Measurements from ENCODE around the gene BCAT1.
A peak's percentile ranks its signal among the peaks of the same experiment; 100 is the strongest.
"Not testable (repeated sequence)": the region's sequence is repeated elsewhere in the genome, so short reads cannot be mapped to it uniquely, and the experiment has no call there.

BCAT1 gene

DNA sequence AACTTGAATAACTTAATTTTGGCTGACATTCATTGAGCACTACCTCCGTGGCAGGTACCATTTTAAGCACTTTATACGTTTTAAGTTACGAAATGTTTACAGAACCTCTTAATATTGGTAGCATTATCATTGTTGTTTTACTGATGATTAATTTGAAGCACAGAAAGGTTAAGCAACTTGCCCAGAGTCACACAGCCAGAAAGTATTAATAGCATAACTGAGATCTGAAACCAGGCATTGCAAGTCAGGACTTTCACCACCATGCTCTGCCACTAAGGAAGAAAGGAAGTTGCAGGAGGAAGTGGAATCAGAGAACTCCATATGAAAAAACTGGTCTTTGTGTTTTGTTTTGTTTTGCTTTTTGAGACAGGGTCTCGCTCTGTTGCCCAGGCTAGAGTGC, 28.2 kb upstream of the BCAT1 start:
- Histone ChIP-seq H3K9me3 (no peaks in the 10 kb centered on the region), H3K27me3 (ENCODE audit: low read depth) (no peaks in the 10 kb centered on the region), H3K4me1 (no peaks in the 10 kb centered on the region), H3K36me3 (replicated peaks) (no peaks in the 10 kb centered on the region), H3K4me3 (no peak overlapping the region)
- no peak for DNase-seq (ENCODE audit: low spot score in 2 of 2)
- in situ Hi-C loops (cut with MboI; ENCODE audit: low sequenced_read_pairs), result no loop called here

DNA sequence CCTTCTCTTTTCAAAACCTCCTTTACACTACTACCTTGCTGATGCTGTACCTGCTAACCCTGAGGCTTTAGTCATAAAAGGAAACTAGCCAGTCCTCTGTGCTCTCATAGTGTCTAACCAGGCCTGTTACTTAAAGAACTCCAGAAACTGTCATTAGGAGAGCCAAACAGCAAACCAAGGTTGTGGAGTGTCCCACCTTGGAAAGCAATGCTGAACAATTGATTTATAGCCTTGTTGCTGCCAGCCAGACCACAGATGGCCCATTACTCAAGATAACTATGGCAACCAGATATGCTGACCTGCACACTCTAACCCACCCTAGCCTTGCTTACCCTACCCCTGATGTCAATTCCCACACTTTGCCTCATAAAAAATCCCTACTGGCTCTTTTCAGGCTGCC, 26.5 kb upstream of the BCAT1 start:
- no peak for DNase-seq (ENCODE audit: low spot score in 2 of 2)
- no peaks in the 10 kb centered on the region for H3K9me3 ChIP-seq
- H3K27me3 ChIP-seq (ENCODE audit: low read depth), result no peaks in the 10 kb centered on the region
- H3K4me3 ChIP-seq, result no peak overlapping the region
- no peaks in the 10 kb centered on the region for H3K36me3 ChIP-seq (replicated peaks)
- H3K4me1 ChIP-seq, result no peaks in the 10 kb centered on the region
- in situ Hi-C loops (cut with MboI; ENCODE audit: low sequenced_read_pairs), result no loop called here

DNA sequence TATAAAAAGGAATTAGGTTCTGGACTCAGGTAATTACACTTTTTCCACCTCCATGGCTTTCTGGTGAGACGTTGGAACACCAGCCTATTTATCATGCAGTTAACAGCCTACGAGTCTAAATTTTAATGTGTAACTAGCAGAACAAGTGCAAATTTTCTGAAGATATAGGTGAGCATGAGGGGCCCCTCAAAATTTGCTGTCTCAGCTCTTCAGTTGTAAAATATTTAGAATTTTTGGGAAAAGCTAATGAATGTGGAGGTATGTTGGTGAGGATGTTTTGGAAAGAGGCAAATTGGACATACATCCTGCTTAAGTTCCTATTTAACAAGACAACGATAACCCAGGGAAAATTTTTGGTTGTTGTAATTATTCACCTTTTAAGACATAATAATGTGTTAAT, 25.3 kb upstream of the BCAT1 start:
- H3K9me3 ChIP-seq, result no peaks in the 10 kb centered on the region
- no peak overlapping the region for H3K4me3 ChIP-seq
- no peaks in the 10 kb centered on the region for H3K27me3 ChIP-seq (ENCODE audit: low read depth)
- in situ Hi-C loops (cut with MboI; ENCODE audit: low sequenced_read_pairs), result no loop called here
- no peaks in the 10 kb centered on the region for H3K36me3 ChIP-seq (replicated peaks)
- no peaks in the 10 kb centered on the region for H3K4me1 ChIP-seq
- DNase-seq (ENCODE audit: low spot score in 2 of 2), result no peak

DNA sequence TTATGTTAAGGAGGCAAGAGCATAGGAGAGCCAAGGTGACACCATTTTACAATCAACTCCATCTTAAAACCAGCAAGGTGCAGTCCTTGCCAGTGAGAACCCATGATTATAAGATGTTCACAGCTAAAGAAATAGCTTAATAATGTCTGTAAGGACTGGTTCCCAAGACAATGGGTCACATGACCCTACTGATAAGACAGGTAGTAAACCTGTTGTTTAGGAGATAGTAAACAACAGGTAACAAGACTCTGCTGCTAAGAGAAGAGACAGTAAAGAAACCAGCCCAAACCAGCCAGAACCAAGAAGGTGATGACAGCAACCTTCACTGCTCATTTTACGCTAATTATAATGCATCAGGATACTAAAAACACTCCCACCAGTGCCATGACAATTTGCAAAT, 23.2 kb upstream of the BCAT1 start:
- Histone ChIP-seq H3K36me3 (replicated peaks) (no peaks in the 10 kb centered on the region), H3K9me3 (no peaks in the 10 kb centered on the region), H3K27me3 (ENCODE audit: low read depth) (no peaks in the 10 kb centered on the region), H3K4me1 (no peaks in the 10 kb centered on the region), H3K4me3 (no peak overlapping the region)
- DNase-seq (ENCODE audit: low spot score in 2 of 2), result no peak
- in situ Hi-C loops (cut with MboI; ENCODE audit: low sequenced_read_pairs), result no loop called here

DNA sequence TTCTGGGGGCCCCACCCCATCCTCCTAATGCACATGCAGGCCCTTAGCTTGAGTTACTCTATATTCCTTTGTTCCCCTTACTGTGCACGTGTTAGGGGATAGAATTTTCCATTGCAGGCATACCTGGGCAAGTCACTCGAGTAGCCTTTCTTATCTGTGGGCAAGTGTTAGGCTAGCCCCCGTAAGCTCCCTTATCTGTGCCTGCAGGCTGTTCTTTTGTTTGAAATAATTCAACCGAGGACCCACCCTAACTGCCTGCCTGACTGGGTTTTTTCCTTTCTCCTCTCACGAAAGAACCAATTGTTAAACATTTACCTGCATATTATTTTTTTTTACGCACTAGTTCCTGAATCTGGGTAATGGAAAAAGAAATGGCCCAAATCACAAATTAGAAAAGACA, 21.3 kb upstream of the BCAT1 start:
- Histone ChIP-seq H3K36me3 (replicated peaks) (no peaks in the 10 kb centered on the region), H3K9me3 (no peaks in the 10 kb centered on the region), H3K27me3 (ENCODE audit: low read depth) (no peaks in the 10 kb centered on the region), H3K4me1 (no peaks in the 10 kb centered on the region), H3K4me3 (no peak overlapping the region)
- no peak for DNase-seq (ENCODE audit: low spot score in 2 of 2)
- in situ Hi-C loops (cut with MboI; ENCODE audit: low sequenced_read_pairs), result no loop called here

DNA sequence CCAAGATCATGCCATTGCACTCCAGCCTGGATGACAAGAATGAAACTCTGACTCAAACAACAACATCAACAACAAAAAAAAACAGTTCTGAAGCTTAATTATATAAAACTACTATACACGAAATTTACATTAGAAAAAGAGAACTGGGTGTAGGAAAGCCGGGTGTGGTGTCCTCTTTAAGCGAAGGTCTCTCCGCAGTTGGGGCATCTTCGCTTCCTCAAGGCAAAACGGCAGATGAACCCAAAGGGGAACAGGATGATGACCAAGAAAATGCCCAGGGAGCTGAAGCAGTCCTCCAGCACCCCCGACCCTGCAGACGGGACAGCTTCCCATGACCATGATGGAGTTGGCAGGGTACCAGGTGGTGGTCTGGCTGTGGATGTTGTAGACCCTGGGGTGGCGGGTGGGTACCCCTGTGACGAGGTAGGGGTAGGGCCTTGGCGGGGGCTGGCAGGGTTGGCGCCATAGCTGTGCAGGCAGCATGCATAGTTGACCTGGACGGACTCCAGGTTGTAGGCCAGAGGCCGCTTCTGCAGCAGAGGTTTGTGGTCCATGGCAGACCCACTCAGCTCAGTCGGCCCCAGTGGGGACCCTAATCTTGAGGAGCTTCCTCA, 18.2 kb upstream of the BCAT1 start:
- DNase-seq (ENCODE audit: low spot score in 2 of 2), result no peak
- no peaks in the 10 kb centered on the region for H3K4me1 ChIP-seq
- in situ Hi-C loops (cut with MboI; ENCODE audit: low sequenced_read_pairs), result no loop called here
- no peak overlapping the region for H3K4me3 ChIP-seq
- H3K9me3 ChIP-seq, result peaks cover 3% of the 10 kb centered on the region; the same call in 1 of the 2 replicates
- no peaks in the 10 kb centered on the region for H3K36me3 ChIP-seq (replicated peaks)
- H3K27me3 ChIP-seq (ENCODE audit: low read depth), result no peaks in the 10 kb centered on the region

DNA sequence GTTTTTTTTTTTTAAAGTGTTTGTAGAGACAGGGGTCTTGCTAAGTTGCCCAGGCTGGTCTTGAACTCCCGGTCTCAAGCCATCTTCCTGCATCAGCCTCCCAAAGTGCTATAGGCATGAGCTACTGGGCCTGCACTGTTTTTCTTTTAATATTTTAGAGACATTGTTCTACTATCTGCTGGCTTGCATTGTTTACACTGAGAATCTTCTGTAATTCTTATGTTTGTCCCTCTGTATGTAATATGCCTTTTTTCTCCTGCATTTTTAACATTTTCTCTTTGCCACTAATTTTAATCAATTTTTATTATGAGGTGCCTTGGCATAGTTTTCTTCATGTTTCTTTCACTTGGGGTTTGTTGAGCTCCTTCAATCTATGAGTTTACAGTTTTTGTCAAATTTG, 15.4 kb upstream of the BCAT1 start:
- in situ Hi-C loops (cut with MboI; ENCODE audit: low sequenced_read_pairs), result no loop called here

DNA sequence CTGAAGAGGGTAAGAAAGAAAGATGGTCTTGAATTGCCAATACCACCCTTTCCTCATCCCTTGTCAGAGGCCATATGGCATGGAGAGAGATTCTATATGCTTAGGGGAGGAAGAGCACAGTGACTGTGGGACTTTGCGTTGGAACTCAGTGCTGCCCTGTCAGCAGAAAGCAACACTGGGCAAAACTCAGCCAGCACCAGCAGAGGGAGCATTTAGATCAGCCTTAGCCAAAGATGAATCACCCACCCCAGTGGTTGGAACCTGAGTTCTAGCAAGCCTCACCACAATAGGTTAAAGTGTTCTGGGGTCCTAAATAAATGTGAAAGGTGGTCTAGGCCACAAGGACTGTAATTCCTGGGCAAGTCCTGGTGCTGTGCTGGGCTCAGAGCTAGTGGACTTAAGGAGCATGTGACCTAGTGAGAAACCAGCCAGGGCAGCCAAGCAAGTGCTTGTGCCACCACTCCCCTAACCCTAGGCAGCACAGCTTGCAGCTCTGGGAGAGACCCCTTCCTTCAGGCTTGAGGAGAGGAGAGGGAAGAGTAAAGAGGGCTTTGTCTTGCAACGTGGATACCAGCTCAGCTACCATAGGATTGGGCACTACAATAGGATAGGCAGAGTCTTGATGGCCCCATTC, 11.4 kb upstream of the BCAT1 start:
- Histone ChIP-seq H3K27me3 (ENCODE audit: low read depth) (no peaks in the 10 kb centered on the region), H3K4me3 (no peak overlapping the region), H3K36me3 (replicated peaks) (no peaks in the 10 kb centered on the region), H3K4me1 (peaks cover 4% of the 10 kb centered on the region; the same call in 1 of the 2 replicates), H3K9me3 (peaks cover 3% of the 10 kb centered on the region; the same call in 1 of the 2 replicates)
- DNase-seq (ENCODE audit: low spot score in 2 of 2), result peak in 1 of 2 experiments; percentile 63
- in situ Hi-C loops (cut with MboI; ENCODE audit: low sequenced_read_pairs), result no loop called here

More for the DNA sequence above, 15.4 kb upstream of the BCAT1 start:
- no peaks in the 10 kb centered on the region for H3K4me1 ChIP-seq
- peaks cover 3% of the 10 kb centered on the region; the same call in 1 of the 2 replicates for H3K9me3 ChIP-seq
- no peak for DNase-seq (ENCODE audit: low spot score in 2 of 2)
- H3K36me3 ChIP-seq (replicated peaks), result no peaks in the 10 kb centered on the region
- H3K4me3 ChIP-seq, result no peak overlapping the region
- no peaks in the 10 kb centered on the region for H3K27me3 ChIP-seq (ENCODE audit: low read depth)

DNA sequence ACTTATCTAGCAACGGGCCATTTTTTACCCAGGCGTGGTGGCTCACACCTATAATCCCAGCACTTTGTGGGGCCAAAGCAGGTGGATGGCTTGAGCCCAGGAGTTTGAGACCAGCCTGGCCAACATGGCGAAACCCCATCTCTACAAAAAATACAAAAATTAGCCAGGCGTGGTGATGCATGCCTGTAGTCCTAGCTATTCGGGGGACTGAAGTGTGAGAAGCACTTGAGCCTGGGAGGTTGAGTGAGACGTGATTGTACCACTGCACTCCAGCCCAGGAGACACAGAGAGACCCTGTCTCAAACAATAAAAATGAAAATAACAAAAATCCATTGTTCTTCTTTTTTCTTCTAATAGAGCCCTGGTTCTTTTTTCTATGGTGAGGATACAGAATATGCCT, 7.5 kb upstream of the BCAT1 start:
- in situ Hi-C loops (cut with MboI; ENCODE audit: low sequenced_read_pairs); H3K27me3 ChIP-seq (ENCODE audit: low read depth); H3K9me3 ChIP-seq; H3K36me3 ChIP-seq (replicated peaks); H3K4me3 ChIP-seq; DNase-seq (ENCODE audit: low spot score in 2 of 2): not testable (repeated sequence)
- H3K4me1 ChIP-seq, result peaks cover 24% of the 10 kb centered on the region

DNA sequence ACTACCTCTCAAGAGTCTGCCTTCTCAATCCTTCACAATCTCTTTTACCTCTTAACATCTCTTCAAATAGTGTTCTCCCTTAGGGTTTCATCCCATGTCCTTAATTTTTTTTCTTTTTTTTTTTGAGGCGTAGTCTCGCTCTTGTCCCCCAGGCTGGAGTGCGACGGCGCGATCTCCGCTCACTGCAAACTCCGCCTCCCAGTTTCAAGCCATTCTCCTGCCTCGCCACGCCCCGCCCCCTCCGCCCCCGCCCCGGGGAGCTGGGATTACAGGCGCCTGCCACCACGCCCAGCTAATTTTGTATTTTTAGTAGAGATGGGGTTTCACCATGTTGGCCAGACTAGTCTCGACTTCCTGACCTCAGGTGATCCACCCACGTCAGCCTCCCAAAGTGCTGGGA, 7.0 kb upstream of the BCAT1 start:
- no peaks in the 10 kb centered on the region for H3K36me3 ChIP-seq (replicated peaks)
- no peak overlapping the region for H3K4me3 ChIP-seq
- no peaks in the 10 kb centered on the region for H3K27me3 ChIP-seq (ENCODE audit: low read depth)
- DNase-seq (ENCODE audit: low spot score in 2 of 2), result no peak
- peaks cover 24% of the 10 kb centered on the region for H3K4me1 ChIP-seq
- no peaks in the 10 kb centered on the region for H3K9me3 ChIP-seq
- in situ Hi-C loops (cut with MboI; ENCODE audit: low sequenced_read_pairs), result no loop called here

DNA sequence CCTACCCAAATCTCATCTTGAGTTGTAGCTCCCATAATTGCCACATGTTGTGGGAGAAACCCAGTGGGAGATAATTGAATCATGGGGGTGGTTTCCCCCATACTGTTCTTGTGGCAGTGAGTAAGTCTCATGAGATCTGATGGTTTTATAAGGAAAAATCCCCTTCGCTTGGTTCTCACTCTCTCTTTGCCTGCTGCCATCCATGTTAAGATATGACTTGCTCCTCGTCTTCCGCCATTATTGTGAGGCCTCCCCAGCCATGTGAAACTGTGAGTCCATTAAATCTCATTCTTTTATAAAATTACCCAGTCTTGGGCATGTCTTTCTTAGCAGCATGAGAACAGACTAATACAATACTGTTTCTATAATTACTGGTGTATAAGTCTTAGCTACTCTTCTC, 6.5 kb upstream of the BCAT1 start:
- DNase-seq (ENCODE audit: low spot score in 2 of 2), result no peak
- Histone ChIP-seq H3K9me3 (no peaks in the 10 kb centered on the region), H3K4me3 (no peak overlapping the region), H3K36me3 (replicated peaks) (no peaks in the 10 kb centered on the region), H3K4me1 (peaks cover 24% of the 10 kb centered on the region), H3K27me3 (ENCODE audit: low read depth) (no peaks in the 10 kb centered on the region)
- in situ Hi-C loops (cut with MboI; ENCODE audit: low sequenced_read_pairs), result no loop called here

DNA sequence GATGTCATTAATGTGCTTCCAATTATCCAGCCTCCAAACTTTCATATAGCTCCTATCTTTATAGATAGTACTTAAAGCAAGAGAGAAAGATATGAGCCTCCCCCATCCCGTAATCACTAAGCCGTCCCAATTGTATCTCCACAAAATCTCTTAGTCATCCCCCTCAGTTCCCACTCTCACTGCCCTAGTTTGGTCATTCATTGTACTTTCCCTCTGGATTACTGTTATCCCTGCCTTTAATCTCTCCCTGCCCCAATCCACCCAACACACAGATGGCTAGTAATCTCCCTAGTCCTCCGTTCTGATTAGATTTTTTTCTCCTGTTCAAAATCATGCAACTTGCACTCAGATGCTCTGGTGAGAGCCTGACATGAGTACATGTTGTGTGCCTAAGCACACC, 5.4 kb upstream of the BCAT1 start:
- no peaks in the 10 kb centered on the region for H3K27me3 ChIP-seq (ENCODE audit: low read depth)

DNA sequence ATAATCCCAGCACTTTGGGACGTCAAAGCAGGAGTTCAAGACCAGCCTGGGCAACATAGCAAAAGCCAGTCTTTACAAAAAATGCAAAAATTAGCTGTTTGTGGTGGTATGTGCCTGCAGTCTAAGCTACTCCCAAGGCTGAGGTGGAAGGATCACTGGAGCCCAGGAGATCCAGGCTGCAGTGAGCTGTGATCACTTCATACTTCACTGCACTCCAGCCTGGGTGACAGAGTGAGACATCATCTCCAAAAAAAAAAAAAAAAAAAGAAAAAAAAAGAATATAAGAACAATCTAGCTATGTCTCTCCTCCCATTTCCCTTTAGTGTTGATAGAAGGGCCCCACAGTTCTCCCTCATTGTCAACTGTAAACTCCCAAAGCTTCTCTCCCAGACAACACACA, 3.5 kb upstream of the BCAT1 start:
- no peak for DNase-seq (ENCODE audit: low spot score in 2 of 2)
- in situ Hi-C loops (cut with MboI; ENCODE audit: low sequenced_read_pairs), result no loop called here
- Histone ChIP-seq H3K27me3 (ENCODE audit: low read depth) (no peaks in the 10 kb centered on the region), H3K9me3 (no peaks in the 10 kb centered on the region), H3K4me3 (no peak overlapping the region), H3K36me3 (replicated peaks) (no peaks in the 10 kb centered on the region), H3K4me1 (peaks cover 35% of the 10 kb centered on the region)

More for the DNA sequence above, 5.4 kb upstream of the BCAT1 start:
- H3K36me3 ChIP-seq (replicated peaks), result no peaks in the 10 kb centered on the region
- peak in 1 of 2 experiments; percentile 22 for DNase-seq (ENCODE audit: low spot score in 2 of 2)
- H3K4me1 ChIP-seq, result peaks cover 33% of the 10 kb centered on the region
- no peaks in the 10 kb centered on the region for H3K9me3 ChIP-seq
- in situ Hi-C loops (cut with MboI; ENCODE audit: low sequenced_read_pairs), result no loop called here
- no peak overlapping the region for H3K4me3 ChIP-seq

DNA sequence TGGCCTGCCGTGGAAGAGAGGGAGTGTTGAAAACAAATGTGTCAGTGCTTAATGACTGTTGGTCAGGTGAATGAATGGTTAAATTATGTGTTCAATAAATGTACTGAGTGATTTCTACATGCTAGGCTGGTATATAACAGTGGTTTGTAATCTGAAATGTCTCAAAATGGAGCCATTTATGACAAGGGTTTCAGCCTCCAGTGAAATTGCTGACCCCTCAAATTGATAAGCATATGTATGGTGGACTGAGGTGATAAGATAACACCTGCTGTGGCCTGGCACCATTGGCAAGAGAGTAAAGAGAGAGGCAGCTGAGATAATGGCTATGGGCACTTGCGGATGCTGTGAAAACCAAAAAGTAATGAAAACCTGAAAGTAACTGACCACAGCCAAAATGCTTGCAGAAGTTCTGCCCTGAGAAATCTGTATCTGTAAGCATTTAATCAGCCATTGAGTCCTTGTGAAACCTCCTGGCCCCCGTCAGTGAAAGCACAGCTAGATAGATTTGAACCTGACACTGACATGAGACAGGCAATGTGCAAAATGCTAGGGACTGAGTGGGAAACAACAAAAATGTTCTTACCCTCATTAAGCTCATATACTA, 1.4 kb upstream of the BCAT1 start:
- Histone ChIP-seq H3K4me3 (no peak overlapping the region), H3K4me1 (peaks cover 45% of the 10 kb centered on the region), H3K36me3 (replicated peaks) (peaks cover 2% of the 10 kb centered on the region), H3K27me3 (ENCODE audit: low read depth) (no peaks in the 10 kb centered on the region), H3K9me3 (no peaks in the 10 kb centered on the region)
- in situ Hi-C loops (cut with MboI; ENCODE audit: low sequenced_read_pairs), result no loop called here
- DNase-seq (ENCODE audit: low spot score in 2 of 2), result no peak

Measured in HAP-1 (cell line).